ENCODE measurements around the gene C17orf114.
A peak's percentile ranks its signal among the peaks of the same experiment; 100 is the strongest.

C17orf114 gene

GRCh38 chr17:4802228-4802627 is at the start of gene C17orf114:
Gene C17orf114, minus strand, starts transcription at chr17:4802328.
- no peak for DNase-seq (ENCODE audit: low spot score)
- TF ChIP-seq, protein P1, sequence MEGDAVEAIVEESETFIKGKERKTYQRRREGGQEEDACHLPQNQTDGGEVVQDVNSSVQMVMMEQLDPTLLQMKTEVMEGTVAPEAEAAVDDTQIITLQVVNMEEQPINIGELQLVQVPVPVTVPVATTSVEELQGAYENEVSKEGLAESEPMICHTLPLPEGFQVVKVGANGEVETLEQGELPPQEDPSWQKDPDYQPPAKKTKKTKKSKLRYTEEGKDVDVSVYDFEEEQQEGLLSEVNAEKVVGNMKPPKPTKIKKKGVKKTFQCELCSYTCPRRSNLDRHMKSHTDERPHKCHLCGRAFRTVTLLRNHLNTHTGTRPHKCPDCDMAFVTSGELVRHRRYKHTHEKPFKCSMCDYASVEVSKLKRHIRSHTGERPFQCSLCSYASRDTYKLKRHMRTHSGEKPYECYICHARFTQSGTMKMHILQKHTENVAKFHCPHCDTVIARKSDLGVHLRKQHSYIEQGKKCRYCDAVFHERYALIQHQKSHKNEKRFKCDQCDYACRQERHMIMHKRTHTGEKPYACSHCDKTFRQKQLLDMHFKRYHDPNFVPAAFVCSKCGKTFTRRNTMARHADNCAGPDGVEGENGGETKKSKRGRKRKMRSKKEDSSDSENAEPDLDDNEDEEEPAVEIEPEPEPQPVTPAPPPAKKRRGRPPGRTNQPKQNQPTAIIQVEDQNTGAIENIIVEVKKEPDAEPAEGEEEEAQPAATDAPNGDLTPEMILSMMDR (conservative IDR thresholded peaks at IDR 0.05; ENCODE audit: low read depth): no peak
- POLR2A ChIA-PET (ENCODE audit: low non-redundant PET): no interaction called here
- CTCF ChIA-PET: no interaction called here
- no peak within 1 kb of the TSS for H3K27ac ChIP-seq

- TF ChIP-seq, protein P1 (conservative IDR thresholded peaks at IDR 0.05; ENCODE audit: low read depth): no peak
- POLR2A ChIA-PET (ENCODE audit: low non-redundant PET): no interaction called here
- CTCF ChIA-PET: interaction anchor here (0.8 kb wide), 1 partner anchor 61 kb away, joined by 3 read pairs; no protein-coding TSS in a partner anchor
- peak overlapping the region; percentile 99 for H3K27ac ChIP-seq
- no peak for DNase-seq (ENCODE audit: low spot score)
Measured at GRCh38 chr17:4851084-4851483, 49.0 kb upstream of the C17orf114 start.

GRCh38 chr17:4850246-4850645 is 48.1 kb upstream of the C17orf114 start:
- ChIA-PET POLR2A (ENCODE audit: low non-redundant PET) (interaction anchor here (0.6 kb wide), 1 partner anchor 60 kb away, joined by 6 read pairs; no protein-coding TSS in a partner anchor), CTCF (interaction anchor here (0.6 to 0.8 kb wide), 3 partner anchors 28 to 140 kb away, joined by 3 to 4 read pairs (median 3); no protein-coding TSS in a partner anchor)
- peak; percentile 88 for DNase-seq (ENCODE audit: low spot score)
- TF ChIP-seq, protein P1 (conservative IDR thresholded peaks at IDR 0.05; ENCODE audit: low read depth): no peak
- peak overlapping the region; percentile 99 for H3K27ac ChIP-seq

GRCh38 chr17:4849011-4849536 is 46.9 kb upstream of the C17orf114 start:
- ChIA-PET CTCF (interaction anchor here (0.6 kb wide), 1 partner anchor 196 kb away, joined by 3 read pairs; no protein-coding TSS in a partner anchor), POLR2A (ENCODE audit: low non-redundant PET) (interaction anchor here (0.6 kb wide), 2 partner anchors 10 to 23 kb away, joined by 3 read pairs; no protein-coding TSS in a partner anchor)
- TF ChIP-seq, protein P1 (conservative IDR thresholded peaks at IDR 0.05; ENCODE audit: low read depth): no peak
- H3K27ac ChIP-seq: peak overlapping the region; percentile 99
- peak; percentile 84 for DNase-seq (ENCODE audit: low spot score)

- ChIA-PET POLR2A (ENCODE audit: low non-redundant PET) (no interaction called here), CTCF (interaction anchor here (0.6 kb wide), 1 partner anchor 56 kb away, joined by 3 read pairs; the partner anchor contains the start of gene CHRNE)
- peak overlapping the region; percentile 99 for H3K27ac ChIP-seq
- DNase-seq (ENCODE audit: low spot score): no peak
- TF ChIP-seq, protein P1 (conservative IDR thresholded peaks at IDR 0.05; ENCODE audit: low read depth): no peak
Measured at GRCh38 chr17:4846635-4847390, 44.7 kb upstream of the C17orf114 start.

- CTCF ChIA-PET: interaction anchor here (0.5 kb wide), 1 partner anchor 8 kb away, joined by 3 read pairs; no protein-coding TSS in a partner anchor
- DNase-seq (ENCODE audit: low spot score): no peak
- TF ChIP-seq, protein P1 (conservative IDR thresholded peaks at IDR 0.05; ENCODE audit: low read depth): no peak
- POLR2A ChIA-PET (ENCODE audit: low non-redundant PET): no interaction called here
- peak overlapping the region; percentile 71 for H3K27ac ChIP-seq
Measured at GRCh38 chr17:4845118-4845517, 43.0 kb upstream of the C17orf114 start.
